Measurements from ENCODE around the gene CYBC1.
"Not testable (repeated sequence)": the region's sequence is repeated elsewhere in the genome, so short reads cannot be mapped to it uniquely, and the experiment has no call there.

Gene CYBC1

GRCh38 chr17:82479602-82480001 lies 29.1 kb upstream of the CYBC1 start:
- DNase-seq (ENCODE audit: low read depth in 2 of 3, low spot score in 2 of 3): no peak

DNA sequence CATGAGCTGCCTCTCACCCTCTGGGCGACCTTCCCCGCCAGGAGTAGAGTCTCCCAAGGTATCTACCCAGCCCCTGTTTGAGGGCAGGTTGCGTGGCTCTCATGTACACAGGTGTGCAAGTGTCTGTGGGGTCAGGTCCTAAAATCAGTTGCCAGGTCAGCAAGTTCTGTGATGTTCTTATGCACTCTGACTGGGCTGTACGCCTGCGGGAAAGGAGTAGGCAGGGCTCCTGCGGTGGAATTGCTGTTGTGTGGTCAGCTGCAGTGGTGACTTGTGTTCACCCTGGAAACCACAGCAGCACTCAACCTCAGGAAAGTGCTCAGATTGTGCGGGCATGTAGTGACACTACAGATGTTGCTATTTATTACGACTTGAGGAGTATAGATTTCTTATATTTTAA lies 27.4 kb upstream of the CYBC1 start:
- no peak for DNase-seq (ENCODE audit: low read depth in 2 of 3, low spot score in 2 of 3)

DNA sequence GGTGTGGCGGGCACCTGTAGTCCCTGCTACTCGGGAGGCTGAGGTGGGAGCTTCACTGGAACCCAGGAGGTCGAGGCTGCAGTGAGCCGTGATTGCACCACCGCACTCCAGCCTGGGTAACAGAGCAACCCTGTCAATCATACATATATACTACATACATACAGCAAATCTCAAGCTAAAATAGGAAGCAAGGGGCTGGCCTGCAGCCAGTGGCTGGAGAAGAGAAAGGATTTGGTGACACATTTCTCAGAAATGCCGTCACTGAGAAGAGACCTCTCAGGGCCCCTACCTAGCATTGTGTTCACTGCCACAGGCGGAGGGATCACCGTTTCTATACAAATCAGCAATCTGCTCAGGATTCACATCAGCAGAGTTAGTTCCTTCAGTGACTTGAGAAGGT lies 24.9 kb upstream of the CYBC1 start:
- DNase-seq (ENCODE audit: low read depth in 2 of 3, low spot score in 2 of 3): no peak

GRCh38 chr17:82474223-82475010 lies 23.9 kb upstream of the CYBC1 start:
- DNase-seq (ENCODE audit: low read depth in 2 of 3, low spot score in 2 of 3): no peak

GRCh38 chr17:82470065-82470464 lies 19.5 kb upstream of the CYBC1 start:
- DNase-seq (ENCODE audit: low read depth in 2 of 3, low spot score in 2 of 3): no peak

DNA sequence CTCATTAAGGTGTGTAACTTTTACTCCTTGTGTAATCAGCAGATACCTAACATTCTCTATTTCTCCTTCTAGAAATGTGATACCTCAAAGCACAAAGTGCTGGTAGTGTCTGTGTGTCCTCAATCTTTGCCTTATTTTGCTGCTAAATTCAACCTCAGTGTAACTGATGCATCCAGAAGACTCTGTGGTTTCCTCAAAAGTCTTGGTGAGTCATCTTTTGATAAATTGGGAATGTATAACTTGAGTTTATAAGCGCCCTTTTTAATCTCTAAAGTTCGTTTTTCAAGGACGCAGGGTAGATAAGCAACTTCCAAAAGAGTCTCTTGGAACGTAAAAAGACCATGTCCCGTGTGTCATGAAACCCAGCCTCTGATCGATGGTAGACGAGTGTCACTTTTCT lies 18.1 kb upstream of the CYBC1 start:
- DNase-seq (ENCODE audit: low read depth in 2 of 3, low spot score in 2 of 3): no peak

GRCh38 chr17:82465023-82465603 lies 14.6 kb upstream of the CYBC1 start:
- DNase-seq (ENCODE audit: low read depth in 2 of 3, low spot score in 2 of 3): no peak

GRCh38 chr17:82464567-82464929 lies 14.0 kb upstream of the CYBC1 start:
- no peak for DNase-seq (ENCODE audit: low read depth in 2 of 3, low spot score in 2 of 3)

- no peak for DNase-seq (ENCODE audit: low read depth in 2 of 3, low spot score in 2 of 3)
Observed at GRCh38 chr17:82463925-82464566, 13.5 kb upstream of the CYBC1 start.

DNA sequence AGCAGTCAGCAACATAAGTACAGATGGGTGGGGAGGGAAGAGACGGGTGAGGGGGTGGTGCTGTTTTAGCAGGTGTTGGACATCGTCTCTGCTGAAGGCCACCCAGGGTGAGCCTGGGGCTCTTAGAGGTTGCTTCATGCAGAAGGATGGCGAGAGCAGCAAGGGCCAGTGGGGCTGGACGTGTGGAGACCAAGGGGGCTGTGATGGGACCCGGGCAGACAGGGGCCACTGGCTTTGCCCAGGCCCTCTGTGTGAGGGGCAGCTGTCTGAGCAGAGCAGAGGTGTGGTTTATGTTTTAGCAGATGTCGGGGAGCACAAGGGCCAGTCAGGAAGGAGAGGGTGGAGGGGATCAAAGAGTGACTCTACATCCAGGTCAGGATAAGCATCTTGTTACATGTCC lies 12.8 kb upstream of the CYBC1 start:
- DNase-seq (ENCODE audit: low read depth in 2 of 3, low spot score in 2 of 3): no peak

DNA sequence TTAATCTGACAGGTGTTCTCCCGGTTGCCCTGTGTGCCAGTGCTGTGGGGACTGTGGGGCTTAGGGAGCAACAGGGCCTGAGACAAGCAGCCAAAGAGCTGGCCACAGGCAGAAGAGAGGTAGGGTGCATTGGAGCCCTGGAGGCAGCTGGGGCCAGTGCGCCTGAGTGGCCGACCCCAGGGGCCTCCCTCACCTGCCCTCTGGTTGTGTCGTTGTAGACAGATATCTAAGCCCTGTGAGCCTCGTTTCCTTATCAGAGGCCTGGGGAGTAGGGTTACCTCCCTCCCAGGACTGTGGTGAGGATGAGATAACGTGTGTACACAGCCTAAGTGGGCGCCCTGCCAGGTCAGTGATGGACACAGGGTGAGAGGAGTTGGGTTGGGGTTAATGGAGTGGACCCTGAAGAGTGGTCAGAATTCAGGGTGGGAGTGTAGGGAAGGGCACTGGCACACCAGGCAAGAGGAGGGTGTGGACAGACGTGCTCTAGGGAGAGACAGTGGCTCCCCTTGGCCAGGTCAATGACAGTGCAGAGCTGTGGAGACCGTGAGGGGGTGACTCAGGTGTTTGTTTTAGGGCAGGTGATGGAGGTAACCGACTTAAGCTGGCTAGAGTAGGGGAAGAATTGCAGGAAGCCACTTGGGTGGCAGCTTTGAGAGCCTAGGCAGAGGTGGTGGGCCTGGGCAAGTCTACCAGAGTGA lies 11.4 kb upstream of the CYBC1 start:
- no peak for DNase-seq (ENCODE audit: low read depth in 2 of 3, low spot score in 2 of 3)

DNA sequence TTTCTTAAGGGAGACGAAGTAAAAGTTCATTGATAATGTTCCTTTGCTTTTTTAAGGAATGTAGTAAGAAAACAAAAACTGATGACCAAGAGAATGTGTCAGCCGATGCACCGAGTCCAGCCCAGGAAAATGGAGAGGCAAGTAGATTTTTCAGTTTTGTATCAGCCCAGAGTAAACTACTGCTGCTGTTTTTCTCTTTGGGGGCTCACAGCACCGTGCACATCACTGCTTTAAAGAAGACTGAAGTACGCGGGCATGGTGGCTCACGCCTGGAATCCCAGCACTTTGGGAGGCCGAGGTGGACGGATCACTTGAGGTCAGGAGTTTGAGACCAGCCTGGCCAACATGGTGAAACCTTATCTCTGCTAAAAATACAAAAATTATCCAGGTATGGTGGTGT lies 9.4 kb upstream of the CYBC1 start:
- not testable (repeated sequence) for DNase-seq (ENCODE audit: low read depth in 2 of 3, low spot score in 2 of 3)

- DNase-seq (ENCODE audit: low read depth in 2 of 3, low spot score in 2 of 3): peak in 1 of 3 experiments; percentile 23
Observed at GRCh38 chr17:82458885-82459424, 8.4 kb upstream of the CYBC1 start.

GRCh38 chr17:82458179-82458884 lies 7.8 kb upstream of the CYBC1 start, which contains the start of gene NARF:
TSS of gene NARF (plus strand) at chr17:82458741. CDS start at chr17:82458804, 63 bp downstream.
- peak; percentile 88 to 96 (median 89) for DNase-seq (ENCODE audit: low read depth in 2 of 3, low spot score in 2 of 3)

DNA sequence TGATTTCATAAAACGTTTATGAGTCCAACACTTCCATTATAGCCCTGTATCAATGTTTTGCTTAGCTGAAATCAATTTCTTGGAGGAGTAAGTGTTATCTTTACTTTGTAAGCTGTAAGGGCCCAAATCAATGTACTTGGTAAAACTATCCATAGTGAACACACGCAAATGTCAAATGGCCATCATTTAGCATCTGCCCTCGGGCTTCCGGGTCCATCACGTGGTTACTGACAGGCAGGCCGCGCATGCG lies 7.3 kb upstream of the CYBC1 start:
- no peak for DNase-seq (ENCODE audit: low read depth in 2 of 3, low spot score in 2 of 3)

DNA sequence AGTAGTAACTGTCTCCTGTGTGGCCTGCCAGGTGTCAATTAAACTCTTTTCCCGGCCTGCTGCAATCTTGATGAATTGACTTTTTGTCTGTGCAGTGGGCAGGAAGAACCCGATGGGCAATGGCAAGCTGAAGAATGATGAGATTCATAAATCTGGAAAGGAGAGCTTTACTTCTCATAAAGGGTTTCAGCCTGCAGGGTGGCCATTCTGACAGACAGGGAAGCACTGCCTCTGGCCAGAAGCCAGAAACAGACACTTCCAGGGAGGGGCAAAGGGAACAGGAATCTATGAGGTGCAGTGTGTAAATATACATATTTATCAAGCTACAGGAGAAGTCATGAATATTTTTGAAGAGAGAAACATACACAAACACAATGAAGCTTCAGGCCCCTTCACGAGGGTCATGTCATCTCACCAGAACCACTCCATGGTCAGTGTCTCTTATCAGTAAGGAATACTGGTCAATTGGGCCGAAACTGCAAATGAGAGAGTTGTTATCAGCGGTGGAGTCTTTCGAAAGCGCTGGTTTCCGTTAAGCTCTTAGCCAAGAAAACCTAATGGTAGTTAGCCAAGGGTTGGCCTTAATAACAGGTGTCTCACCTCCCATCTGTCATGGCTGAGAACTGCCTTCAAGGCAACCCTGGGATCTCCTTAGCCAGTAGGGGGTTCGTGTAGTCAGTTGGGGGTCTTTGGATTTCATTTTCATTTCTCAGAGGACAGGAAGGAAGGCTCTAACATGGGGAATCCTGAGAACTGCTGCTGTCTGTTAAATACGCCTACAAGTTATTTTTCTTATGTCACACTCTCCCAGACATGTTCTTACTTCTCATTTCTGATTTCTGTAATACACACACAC lies 6.7 kb upstream of the CYBC1 start:
- no peak for DNase-seq (ENCODE audit: low read depth in 2 of 3, low spot score in 2 of 3)

- not testable (repeated sequence) for DNase-seq (ENCODE audit: low read depth in 2 of 3, low spot score in 2 of 3)
Observed at GRCh38 chr17:82453706-82454105, 3.2 kb upstream of the CYBC1 start.

DNA sequence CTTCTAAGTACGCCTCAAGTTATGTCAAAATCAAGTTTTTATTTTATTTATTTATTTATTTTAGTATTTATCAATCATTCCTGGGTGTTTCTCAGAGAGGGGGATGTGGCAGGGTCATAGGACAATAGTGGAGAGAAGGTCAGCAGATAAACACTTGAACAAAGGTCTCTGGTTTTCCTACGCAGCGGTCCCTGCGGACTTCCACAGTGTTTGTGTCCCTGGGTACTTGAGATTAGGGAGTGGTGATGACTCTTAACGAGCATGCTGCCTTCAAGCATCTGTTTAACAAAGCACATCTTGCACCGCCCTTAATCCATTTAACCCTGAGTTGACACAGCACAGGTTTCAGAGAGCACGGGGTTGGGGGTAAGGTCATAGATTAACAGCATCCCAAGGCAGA lies 2.6 kb upstream of the CYBC1 start:
- not testable (repeated sequence) for DNase-seq (ENCODE audit: low read depth in 2 of 3, low spot score in 2 of 3)

DNA sequence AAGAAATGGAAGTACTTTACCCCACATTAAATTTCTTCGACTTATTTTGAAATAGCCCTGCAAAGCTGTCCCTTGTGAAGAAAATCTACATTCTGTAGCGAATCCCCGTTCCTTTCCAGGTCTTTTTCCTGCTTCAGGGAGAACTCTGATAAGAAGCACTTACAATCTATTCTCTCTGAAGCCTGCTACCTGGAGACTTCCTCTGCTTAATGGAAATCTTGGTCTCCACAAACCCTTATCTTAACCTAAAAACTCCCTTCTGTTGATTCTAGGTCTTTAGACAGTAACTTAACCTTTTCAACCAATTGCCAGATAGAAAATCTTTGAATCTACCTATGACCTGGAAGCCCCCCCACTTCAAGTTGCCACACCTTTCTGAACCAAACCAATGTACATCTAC lies 1.6 kb upstream of the CYBC1 start:
- DNase-seq (ENCODE audit: low read depth in 2 of 3, low spot score in 2 of 3): no peak

GRCh38 chr17:82449883-82450356 lies 632 bp downstream of the CYBC1 start:
- peak in 2 of 3 experiments; percentile 26 to 27 for DNase-seq (ENCODE audit: low read depth in 2 of 3, low spot score in 2 of 3)

Measured in activated CD8-positive, alpha-beta memory T cell treated with anti-CD3 and anti-CD28 coated beads for 48 hours (primary cell).